ENCODE results near the gene SEC14L5. TPM values are rescaled to one million over a fixed set of nuclear protein-coding genes. Genes with fewer than 3 reads are reported as not detected.
"Not testable (repeated sequence)": the region's sequence is repeated elsewhere in the genome, so short reads cannot be mapped to it uniquely, and the experiment has no call there.

SEC14L5 gene
- polyA plus RNA-seq, 1 donor from 2014 or later, result 0.43 TPM

- Histone ChIP-seq H3K27me3 (ENCODE audit: insufficient read depth, low read depth, low read length) (no peaks in the 10 kb centered on the region), H3K4me3 (ENCODE audit: low read length) (no peak overlapping the region), H3K79me2 (replicated peaks; ENCODE audit: insufficient read depth, low read length) (no peaks in the 10 kb centered on the region), H3K9ac (ENCODE audit: low read length) (no peak overlapping the region), H3K36me3 (ENCODE audit: insufficient read depth, low read length) (no peaks in the 10 kb centered on the region), H3F3A (ENCODE audit: insufficient read depth, low read length, poor library complexity, severe bottlenecking) (no peaks in the 10 kb centered on the region), H3K9me2 (ENCODE audit: insufficient read depth, low read length) (no peaks in the 10 kb centered on the region), H3K4me2 (ENCODE audit: low read length) (no peak overlapping the region), H3K9me3 (ENCODE audit: low read length) (no peaks in the 10 kb centered on the region), H2AFZ (ENCODE audit: low read depth, low read length) (no peak overlapping the region), H4K20me1 (ENCODE audit: insufficient read depth) (no peaks in the 10 kb centered on the region), H3K27ac (ENCODE audit: low read length) (no peak overlapping the region)
- TF ChIP-seq MXI1 (conservative IDR thresholded peaks at IDR 0.05; ENCODE audit: poor library complexity, severe bottlenecking) (no peak), EZH2 (IDR thresholded peaks at IDR 0.05; ENCODE audit: borderline replicate concordance, insufficient read depth, low read length, poor library complexity, severe bottlenecking) (no peak), TAF1 (IDR thresholded peaks at IDR 0.05; ENCODE audit: low read depth) (no peak), CTCF (IDR thresholded peaks at IDR 0.05; ENCODE audit: poor library complexity, severe bottlenecking) (no peak), SMC3 (conservative IDR thresholded peaks at IDR 0.05; ENCODE audit: poor library complexity) (no peak), POLR2AphosphoS5 (IDR thresholded peaks at IDR 0.05) (no peak), REST (IDR thresholded peaks at IDR 0.05; ENCODE audit: borderline replicate concordance) (no peak), RAD21 (conservative IDR thresholded peaks at IDR 0.05) (no peak), EP300 (conservative IDR thresholded peaks at IDR 0.05; ENCODE audit: poor library complexity, severe bottlenecking) (no peak)
These were observed 9.0 kb upstream of the SEC14L5 start for GRCh38 chr16:4948903-4949766.

GRCh38 chr16:4949986-4950385 lies 8.1 kb upstream of the SEC14L5 start:
- no peaks in the 10 kb centered on the region for H3K9me2 ChIP-seq (ENCODE audit: insufficient read depth, low read length)
- H3K9me3 ChIP-seq (ENCODE audit: low read length), result no peaks in the 10 kb centered on the region
- no peaks in the 10 kb centered on the region for H4K20me1 ChIP-seq (ENCODE audit: insufficient read depth)
- H3F3A ChIP-seq (ENCODE audit: insufficient read depth, low read length, poor library complexity, severe bottlenecking), result no peaks in the 10 kb centered on the region
- H2AFZ ChIP-seq (ENCODE audit: low read depth, low read length), result no peak overlapping the region
- TF ChIP-seq TAF1 (IDR thresholded peaks at IDR 0.05; ENCODE audit: low read depth) (no peak), POLR2AphosphoS5 (IDR thresholded peaks at IDR 0.05) (no peak)
- no peak overlapping the region for H3K4me3 ChIP-seq (ENCODE audit: low read length)
- no peaks in the 10 kb centered on the region for H3K36me3 ChIP-seq (ENCODE audit: insufficient read depth, low read length)
- H3K4me2 ChIP-seq (ENCODE audit: low read length), result no peak overlapping the region
- H3K27ac ChIP-seq (ENCODE audit: low read length), result no peak overlapping the region
- H3K27me3 ChIP-seq (ENCODE audit: insufficient read depth, low read depth, low read length), result no peaks in the 10 kb centered on the region
- no peaks in the 10 kb centered on the region for H3K79me2 ChIP-seq (replicated peaks; ENCODE audit: insufficient read depth, low read length)
- no peak overlapping the region for H3K9ac ChIP-seq (ENCODE audit: low read length)

- not testable (repeated sequence) for H2AFZ ChIP-seq (ENCODE audit: low read depth, low read length); H3K9me3 ChIP-seq (ENCODE audit: low read length); H4K20me1 ChIP-seq (ENCODE audit: insufficient read depth); H3K79me2 ChIP-seq (replicated peaks; ENCODE audit: insufficient read depth, low read length); H3K27me3 ChIP-seq (ENCODE audit: insufficient read depth, low read depth, low read length); H3K27ac ChIP-seq (ENCODE audit: low read length); H3K9ac ChIP-seq (ENCODE audit: low read length); H3F3A ChIP-seq (ENCODE audit: insufficient read depth, low read length, poor library complexity, severe bottlenecking); H3K4me3 ChIP-seq (ENCODE audit: low read length); H3K36me3 ChIP-seq (ENCODE audit: insufficient read depth, low read length); H3K4me2 ChIP-seq (ENCODE audit: low read length); H3K9me2 ChIP-seq (ENCODE audit: insufficient read depth, low read length)
These were observed 6.5 kb upstream of the SEC14L5 start for GRCh38 chr16:4951583-4951982.

All from neural cell (in vitro differentiated cells).